NCI-H2227 (cell line): ENCODE data around the gene FAR1.

Experiments
- DNase-seq: peaks from one replicate; lab custom pipeline; 2025; ENCODE audit not compliant: unreplicated experiment; lab: John Stamatoyannopoulos, UW

FAR1 gene

GRCh38 chr11:13775471-13775870, 107.0 kb downstream of the FAR1 start:
- no peak for DNase-seq

GRCh38 chr11:13776134-13776815, 107.8 kb downstream of the FAR1 start:
- no peak for DNase-seq

- no peak for DNase-seq
These were observed 109.0 kb downstream of the FAR1 start for GRCh38 chr11:13777341-13777985.

GRCh38 chr11:13778345-13778744, 109.9 kb downstream of the FAR1 start:
- DNase-seq: no peak

GRCh38 chr11:13781153-13781552, 112.7 kb downstream of the FAR1 start:
- no peak for DNase-seq
